ENCODE measurements around the gene TMEM208.
A peak's percentile ranks its signal among the peaks of the same experiment; 100 is the strongest.

Gene TMEM208

DNA sequence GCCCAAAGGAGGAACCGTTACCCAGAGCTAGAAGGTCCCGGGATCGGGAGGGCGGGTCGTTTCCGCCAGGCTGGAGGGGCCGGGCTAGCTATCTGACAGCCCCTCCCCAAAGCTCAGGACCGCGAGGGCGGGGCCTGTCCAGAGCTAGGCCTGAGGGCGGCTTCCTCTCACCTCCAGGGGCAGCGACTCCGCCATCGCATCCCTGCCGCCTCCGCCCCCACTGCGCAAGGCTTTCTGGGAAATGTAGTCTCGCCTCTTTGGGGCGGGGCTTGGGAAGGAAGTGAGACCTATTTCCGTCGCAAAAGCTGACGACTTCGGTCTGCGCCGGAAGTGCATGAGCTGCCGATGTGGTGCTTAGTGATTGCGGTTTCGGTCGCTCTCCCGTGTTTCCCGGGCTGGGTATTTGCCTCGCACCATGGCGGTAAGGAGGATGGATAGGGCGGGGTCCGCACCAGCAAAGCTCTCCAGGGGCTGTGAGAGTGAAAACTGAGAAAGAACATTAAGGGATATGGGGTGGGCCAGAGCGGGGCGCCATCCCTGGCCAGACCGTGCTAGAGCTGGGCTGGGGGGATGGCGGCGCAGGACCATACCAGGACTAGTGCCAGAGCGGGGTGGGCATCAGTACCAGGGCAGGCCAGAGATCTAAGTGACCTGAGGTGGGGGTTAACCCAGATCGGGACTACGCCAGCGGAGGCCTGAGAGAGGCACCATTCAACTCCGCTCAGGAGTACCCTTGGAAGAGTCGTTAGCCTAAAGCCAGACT lies at the start of gene TMEM208:
TSS of gene TMEM208 (plus strand) at position 327 of the 763 bp plus-strand sequence. CDS start at position 416, 89 bp downstream.
- peak; percentile 96 for DNase-seq (ENCODE audit: low read depth)

DNA sequence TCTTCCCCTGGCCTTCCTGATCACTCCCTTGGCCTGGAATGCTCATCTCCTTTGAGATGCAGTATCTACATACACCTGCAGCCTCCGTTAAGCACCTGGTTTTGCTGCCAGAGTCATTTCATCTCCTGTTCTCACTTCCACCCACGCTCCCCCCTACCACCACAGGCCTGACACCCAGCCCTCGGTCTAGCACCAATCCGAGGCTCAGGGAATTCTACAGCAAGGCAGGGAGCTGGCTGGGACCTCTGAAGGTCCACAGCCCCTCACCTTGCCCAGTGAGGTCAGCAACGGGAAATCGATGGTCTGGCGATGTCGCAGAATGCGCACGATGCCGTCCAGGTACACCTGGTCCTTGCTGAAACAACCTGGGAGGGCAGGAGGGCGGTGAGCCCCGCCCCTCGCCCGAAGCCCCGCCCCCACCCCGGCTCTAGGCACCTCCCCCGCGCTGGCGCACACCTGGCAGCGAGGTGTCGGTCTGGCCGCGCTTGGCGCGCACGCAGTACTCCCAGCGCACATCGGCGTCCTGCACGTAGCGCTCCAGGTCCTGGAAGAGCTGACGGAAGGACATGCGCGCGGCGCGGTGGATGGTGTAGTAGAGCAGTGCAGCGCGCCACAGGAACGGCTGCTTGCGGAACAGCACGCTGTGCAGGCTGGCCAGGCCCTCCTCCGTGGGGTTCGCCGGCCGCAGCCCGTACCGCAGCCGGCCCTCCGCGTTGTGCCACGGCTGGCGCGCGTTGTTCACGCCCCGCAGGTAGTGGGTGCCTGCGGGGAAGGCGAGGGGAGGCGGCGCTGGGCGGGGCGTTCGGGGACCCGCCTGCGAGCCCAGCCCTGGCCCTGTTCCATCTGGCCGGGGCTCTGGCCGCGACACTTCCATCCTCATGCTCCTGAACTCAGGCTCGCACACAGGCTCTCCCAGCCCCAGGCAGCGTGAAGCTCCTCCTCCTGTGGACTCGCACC lies 48.9 kb upstream of the TMEM208 start:
- DNase-seq (ENCODE audit: low read depth), result no peak

DNA sequence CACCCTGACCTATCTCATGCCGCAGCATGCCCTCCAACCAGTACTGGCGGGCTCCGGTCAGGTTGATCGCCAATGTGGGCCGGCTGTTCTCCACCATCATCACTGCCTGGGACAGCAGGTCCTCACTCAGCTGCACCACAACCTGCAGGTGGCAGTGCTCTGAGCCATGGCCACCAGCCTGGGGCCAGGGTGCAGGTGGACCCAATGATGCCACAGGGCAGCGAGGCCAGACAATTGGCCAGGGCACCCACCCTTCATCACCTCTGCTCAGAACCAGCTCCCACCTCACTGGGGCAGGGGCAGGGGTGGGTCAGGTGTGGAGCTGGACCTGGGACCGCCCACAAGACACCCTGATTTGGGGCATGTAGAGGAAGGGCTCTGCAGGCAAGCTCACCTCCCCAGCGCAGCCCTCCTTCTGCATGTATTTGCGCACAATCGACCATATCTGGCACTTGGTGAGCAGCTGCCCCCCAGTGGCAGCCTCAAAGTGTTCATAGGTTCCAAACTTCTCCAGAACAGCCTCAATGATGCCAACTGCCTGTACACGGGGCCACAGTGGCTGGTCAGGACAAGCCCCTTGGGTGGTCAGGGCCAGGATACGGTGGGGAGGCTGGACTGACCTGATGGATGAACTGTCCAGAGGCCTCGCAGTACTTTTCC lies 47.4 kb upstream of the TMEM208 start:
- no peak for DNase-seq (ENCODE audit: low read depth)

GRCh38 chr16:67180166-67180565 lies 46.8 kb upstream of the TMEM208 start:
- DNase-seq (ENCODE audit: low read depth), result no peak

- DNase-seq (ENCODE audit: low read depth), result no peak
Measured at GRCh38 chr16:67181346-67181745, 45.6 kb upstream of the TMEM208 start.

DNA sequence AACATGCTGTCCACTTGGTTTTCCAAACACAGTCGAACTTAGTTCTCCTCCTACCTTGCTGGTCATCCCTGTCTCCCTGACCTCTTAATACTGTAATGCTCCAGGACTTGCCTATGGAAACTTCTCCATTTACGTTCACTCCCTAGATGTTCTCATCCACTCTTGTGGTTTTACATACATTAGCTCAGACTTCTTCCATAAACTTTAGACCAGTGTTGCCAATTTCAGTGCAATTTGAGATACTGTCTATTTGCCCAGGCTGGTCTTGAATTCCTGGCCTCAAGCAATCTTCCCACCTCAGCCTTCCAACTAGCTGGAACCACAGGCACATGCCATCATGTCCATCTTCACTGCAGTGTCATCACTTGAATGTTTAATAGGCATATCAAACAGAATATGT lies 44.6 kb upstream of the TMEM208 start:
- no peak for DNase-seq (ENCODE audit: low read depth)

DNA sequence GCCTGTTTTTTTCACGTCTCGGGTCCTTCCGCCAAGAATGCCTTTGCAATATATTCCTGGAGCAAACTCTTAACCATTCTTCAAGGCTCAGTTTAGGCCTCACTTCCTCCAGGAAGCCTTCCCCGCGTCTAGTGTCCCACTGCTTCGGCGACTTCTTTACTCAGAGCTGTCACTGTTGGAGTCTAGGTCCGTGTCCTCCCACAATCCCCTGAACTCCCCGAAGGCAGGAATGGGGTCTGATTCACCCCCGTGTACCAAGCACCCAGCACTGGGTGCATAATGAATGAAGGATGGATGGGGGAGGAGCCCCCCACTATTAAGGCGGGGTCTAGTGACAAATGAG lies 43.7 kb upstream of the TMEM208 start:
- no peak for DNase-seq (ENCODE audit: low read depth)

DNA sequence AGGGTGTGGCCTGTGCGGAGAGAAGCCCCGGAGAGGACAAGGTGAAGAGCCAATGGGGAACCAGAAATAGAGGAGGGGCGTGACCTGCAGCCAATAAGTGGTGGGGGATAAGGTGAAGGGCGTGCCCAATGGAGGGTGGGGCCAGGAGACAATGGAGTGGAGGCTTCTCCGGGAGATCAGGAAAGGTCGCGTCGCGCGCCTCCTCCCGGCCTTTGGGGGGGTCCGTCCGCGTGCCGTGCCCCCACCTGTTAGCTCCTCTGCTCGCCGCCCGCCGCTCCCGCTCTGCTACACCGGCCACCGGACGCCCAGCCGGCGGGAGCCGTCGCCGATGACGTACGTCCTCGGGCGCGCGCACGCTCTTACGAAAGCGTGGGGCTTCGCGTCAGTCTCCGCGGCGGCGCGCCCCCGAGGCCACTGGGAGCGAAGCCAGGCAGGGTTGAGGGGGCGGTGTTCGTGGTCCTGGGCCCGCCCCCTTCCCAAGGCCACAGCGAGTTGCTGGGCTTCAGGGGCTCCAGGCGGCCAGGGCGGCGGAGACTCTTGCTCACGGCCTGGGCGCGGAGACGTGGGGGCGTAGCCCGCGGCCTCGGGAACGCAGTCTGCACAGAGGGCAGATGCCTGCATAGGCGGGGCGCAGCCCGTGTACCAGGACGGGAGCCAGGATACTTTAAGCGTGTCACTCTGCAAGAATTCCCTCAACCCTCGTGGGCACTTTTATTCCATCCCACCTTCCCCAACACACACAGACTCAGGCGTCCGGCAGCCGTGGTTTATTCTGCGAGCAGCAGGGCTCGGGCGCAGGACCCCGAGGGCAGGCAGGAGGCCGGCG lies 43.1 kb upstream of the TMEM208 start, which contains the start of gene MATCAP1:
TSS of gene MATCAP1 (minus strand) at position 337 of the 826 bp plus-strand sequence. CDS start 3,353 bp downstream, outside the sequence.
- DNase-seq (ENCODE audit: low read depth), result peak; percentile 87

- DNase-seq (ENCODE audit: low read depth), result no peak
Measured at GRCh38 chr16:67184453-67184994, 42.4 kb upstream of the TMEM208 start.

DNA sequence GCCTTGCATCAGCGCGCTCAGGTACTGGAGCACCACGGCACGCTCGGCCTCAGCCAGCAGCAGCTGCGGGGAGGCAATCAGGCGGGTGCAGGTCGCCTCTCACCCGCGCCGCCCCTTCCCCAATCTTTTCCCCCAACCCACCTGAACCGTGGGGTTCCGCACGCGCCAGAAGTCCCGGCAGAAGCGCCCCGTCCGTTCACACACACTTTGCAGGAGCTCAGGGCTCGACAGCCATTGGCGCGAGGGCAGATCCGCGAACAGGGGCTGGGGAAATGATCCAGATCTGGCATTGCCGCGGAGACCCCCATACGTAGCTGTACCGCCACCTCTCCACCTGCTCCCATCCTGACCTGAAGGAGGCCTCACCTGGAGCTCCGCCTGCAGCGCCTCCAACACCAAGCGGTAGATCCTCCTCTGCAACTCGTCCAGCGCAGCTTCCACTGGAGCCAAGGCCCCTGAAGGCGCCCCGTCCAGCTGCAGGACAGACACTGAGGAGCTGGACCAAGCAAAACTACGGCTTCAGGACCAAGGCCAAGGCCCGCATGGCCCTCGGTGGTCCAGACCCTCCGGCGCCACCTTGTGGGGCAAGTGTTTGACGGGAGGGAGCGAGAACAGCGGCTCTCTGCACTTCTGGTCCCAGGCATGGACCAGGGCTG lies 41.8 kb upstream of the TMEM208 start:
- DNase-seq (ENCODE audit: low read depth), result peak; percentile 84

GRCh38 chr16:67185651-67186134 lies 41.2 kb upstream of the TMEM208 start:
- DNase-seq (ENCODE audit: low read depth), result no peak

- DNase-seq (ENCODE audit: low read depth), result no peak
Measured at GRCh38 chr16:67186550-67186950, 40.4 kb upstream of the TMEM208 start.

- DNase-seq (ENCODE audit: low read depth), result no peak
Measured at GRCh38 chr16:67187175-67187890, 39.6 kb upstream of the TMEM208 start.

DNA sequence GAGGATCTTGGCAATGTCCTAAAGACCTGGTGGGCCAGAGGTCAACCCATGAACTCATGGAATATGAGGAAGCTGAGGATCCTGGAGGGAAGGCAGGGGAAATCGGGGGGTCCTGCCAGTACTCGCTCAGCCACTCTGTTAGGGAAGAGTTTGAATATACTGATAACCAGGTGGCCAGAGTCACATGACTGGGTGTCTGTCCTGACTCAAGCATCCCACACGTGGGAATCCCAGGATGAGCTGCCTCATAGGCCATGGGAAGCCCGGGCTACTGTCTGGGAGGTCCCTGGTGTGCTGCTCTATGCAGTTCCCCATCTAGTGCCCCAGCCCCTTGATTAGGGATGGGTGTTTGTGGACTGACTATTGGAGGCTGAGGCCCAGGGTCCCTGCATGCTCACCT lies 38.6 kb upstream of the TMEM208 start:
- no peak for DNase-seq (ENCODE audit: low read depth)

GRCh38 chr16:67188798-67189197 lies 38.1 kb upstream of the TMEM208 start:
- no peak for DNase-seq (ENCODE audit: low read depth)

DNA sequence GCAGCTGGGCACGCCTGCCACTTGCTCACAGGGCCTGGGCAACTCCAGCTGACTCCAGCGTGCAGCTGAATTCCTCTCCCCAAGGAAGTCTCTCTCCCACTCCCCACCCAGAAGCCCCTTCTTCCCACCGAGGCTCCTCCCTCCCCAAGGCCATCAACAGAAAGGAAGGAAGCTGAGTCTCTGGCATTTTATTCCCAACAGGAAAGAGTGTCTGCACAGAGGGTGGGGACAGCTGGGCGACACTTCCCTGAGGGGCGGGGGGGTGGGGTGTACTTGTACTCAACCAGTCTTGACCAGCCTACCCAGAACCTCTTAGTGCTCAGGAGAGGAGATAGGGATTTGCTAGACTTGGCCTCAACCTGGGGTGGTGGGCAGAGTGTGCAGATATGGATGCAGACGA lies 36.9 kb upstream of the TMEM208 start, which contains the start of gene EXOC3L1:
TSS of gene EXOC3L1 (minus strand) at position 96 of the 400 bp plus-strand sequence. CDS start 460 bp downstream, outside the sequence.
- no peak for DNase-seq (ENCODE audit: low read depth)

DNA sequence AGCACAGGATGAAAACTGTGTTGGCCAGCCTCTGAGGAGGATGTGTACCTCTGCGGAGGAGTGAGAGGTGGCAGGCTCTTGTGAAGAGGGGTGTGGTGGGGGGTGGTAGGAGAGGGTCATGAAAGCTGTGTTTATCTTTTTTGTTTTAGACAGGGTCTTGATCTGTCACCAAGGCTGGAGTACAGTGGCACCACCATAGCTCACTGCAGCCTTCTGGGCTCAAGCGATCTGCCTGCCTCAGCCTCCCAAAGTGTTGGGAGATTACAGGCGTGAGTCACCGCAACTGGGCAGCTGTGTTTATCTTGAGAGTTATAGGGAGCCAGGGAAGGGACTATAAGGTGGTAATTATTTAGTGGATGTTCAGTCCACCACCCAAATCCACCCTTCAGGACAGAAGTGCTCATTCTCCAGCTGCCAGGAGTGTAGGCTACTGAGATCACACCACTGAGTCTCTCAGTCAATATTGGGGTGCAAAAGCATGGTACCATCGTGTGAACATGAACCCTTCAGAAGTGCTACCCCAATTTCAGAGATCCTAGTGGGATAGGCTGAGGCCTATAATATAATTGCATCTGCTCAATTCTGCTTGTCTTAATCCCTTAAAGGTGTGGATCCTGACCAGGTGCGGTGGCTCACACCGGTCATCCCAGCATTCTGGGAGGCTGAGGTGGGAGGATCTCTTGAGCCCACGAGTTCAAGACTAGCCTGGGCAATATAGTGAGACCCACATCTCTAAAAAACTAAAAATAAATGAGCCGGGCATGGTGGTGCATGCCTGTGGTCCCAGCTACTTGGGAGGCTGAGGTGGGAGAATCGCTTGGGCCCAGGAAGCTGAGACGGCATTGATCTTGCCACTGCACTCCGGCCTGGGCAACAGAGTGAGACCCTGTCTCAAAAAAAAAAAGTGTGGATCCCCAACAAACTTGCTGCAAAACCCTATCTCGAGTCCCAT lies 36.2 kb upstream of the TMEM208 start:
- no peak for DNase-seq (ENCODE audit: low read depth)

DNA sequence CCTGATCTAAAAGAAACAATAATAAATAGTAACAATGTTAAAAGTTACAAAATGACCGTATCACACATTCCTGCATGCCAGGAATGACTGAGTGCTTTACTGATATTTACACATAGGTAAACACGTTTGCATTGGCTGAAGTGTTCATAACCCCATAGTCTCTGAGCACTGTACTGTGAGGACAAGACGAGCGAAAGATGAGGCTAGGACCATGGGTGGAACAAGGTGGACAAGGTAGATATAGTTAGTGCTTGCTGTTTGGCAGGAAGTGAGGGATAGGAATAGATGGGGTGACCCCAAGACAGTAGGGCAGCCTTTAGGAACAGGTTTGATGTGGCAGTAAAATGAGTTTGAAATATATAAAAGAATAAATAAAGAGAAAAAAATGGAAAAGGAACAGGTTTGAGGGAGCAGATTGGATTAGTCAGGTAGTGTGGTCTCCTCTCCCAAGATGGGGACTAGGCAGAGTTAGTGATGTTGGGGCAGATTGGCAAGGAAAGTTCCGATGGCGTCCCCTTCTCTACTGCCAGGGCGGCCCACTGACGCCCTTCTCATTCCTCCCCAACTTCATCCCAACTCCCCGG lies 35.4 kb upstream of the TMEM208 start:
- DNase-seq (ENCODE audit: low read depth), result no peak
